B cell (primary cell): Measurements from ENCODE around the gene COL13A1.

Experiments used
- EZH2 ChIP-seq: IDR thresholded peaks from 2 replicates; pipeline ENCODE4 v1.6.1; 2012; ENCODE audit warnings: borderline replicate concordance, low read depth, mild to moderate bottlenecking, moderate library complexity, low read length; ENCODE audit not compliant: insufficient read depth, poor library complexity, severe bottlenecking
- TF ChIP-seq, protein P1 (sequence below): fragments of 200-600 bp; IDR thresholded peaks from one replicate; pipeline ENCODE4 v1.8.0; 2022; ENCODE audit warnings: antibody characterized with exemption, mild to moderate bottlenecking

GRCh38 chr10:69864321-69864720 is 62.6 kb downstream of the COL13A1 start:
- TF ChIP-seq, protein P1, sequence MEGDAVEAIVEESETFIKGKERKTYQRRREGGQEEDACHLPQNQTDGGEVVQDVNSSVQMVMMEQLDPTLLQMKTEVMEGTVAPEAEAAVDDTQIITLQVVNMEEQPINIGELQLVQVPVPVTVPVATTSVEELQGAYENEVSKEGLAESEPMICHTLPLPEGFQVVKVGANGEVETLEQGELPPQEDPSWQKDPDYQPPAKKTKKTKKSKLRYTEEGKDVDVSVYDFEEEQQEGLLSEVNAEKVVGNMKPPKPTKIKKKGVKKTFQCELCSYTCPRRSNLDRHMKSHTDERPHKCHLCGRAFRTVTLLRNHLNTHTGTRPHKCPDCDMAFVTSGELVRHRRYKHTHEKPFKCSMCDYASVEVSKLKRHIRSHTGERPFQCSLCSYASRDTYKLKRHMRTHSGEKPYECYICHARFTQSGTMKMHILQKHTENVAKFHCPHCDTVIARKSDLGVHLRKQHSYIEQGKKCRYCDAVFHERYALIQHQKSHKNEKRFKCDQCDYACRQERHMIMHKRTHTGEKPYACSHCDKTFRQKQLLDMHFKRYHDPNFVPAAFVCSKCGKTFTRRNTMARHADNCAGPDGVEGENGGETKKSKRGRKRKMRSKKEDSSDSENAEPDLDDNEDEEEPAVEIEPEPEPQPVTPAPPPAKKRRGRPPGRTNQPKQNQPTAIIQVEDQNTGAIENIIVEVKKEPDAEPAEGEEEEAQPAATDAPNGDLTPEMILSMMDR, result no peak
- no peak for TF ChIP-seq EZH2
